Epidermal melanocyte (primary cell): Measurements from ENCODE around the gene FBRSL1.

Experiments used
- DNase-seq: peaks from one replicate; pipeline ENCODE4 v3.0.0; 2011; ENCODE audit warnings: low spot score; ENCODE audit not compliant: insufficient read length

Gene FBRSL1

DNA sequence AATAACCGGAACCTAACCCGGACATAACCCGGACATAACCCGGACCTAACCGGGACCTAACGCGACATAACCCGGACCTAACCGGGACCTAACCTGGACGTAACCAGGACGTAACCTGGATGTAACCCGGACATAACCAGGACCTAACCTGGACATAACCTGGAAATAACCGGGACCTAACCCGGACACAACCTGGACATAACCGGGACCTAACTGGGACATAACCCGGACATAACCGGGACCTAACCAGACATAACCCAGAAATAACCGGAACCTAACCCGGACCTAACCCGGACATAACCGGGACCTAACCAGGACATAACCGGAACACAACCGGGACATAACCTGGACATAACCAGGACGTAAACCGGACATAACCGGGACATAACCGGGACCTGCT, 6.7 kb upstream of the FBRSL1 start:
- DNase-seq: no peak

- DNase-seq: no peak
These were observed 6.3 kb upstream of the FBRSL1 start for GRCh38 chr12:132483612-132484011.

DNA sequence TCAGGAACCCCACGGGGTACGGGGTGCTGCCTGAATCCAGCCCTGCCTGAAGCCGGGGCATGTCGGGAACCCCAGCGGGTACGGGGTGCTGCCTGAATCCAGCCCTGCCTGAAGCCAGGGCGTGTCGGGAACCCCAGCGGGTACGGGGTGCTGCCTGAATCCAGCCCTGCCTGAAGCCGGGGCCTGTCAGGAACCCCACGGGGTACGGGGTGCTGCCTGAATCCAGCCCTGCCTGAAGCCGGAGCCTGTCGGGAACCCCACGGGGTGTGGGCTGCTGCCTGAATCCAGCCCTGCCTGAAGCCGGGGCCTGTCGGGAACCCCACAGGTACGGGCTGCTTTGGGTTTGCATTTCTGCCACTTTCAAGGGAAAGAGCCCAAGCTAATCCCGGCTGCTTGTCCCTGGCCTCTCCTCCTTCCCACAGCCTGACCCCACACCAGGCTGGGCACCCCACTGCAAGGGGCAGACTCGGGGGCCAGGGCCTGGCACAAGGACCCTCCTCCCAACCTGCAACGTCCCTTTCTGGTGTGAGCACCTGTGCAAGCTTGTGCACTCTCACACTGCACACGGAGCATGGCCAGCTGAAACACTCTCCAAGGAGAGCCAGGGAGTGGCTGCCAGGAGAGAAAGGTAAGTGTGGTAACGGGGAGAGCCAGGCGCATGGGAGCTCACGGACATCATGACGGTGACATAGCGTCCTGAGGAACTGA, 5.6 kb upstream of the FBRSL1 start:
- no peak for DNase-seq

GRCh38 chr12:132484891-132485441, 5.0 kb upstream of the FBRSL1 start:
- no peak for DNase-seq

DNA sequence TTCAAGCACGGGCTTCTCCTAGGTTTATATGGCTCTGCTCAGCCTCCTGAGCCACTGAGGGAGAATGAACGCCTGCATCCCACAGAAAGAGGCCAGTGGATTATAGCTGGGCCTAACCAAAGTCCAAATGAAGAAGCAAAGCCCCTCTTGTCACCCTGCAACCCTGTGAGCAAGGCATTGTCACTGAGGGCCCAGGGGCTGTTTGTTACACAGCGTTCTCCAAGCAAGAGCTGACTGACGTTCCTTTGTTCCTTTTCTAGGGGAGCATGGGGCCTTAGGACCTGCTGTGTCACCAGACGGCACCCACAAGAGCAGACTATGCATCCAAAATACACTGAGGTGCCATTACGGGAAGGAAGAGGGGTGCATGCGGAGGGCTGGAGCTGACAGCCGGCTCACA, 4.3 kb upstream of the FBRSL1 start:
- DNase-seq: no peak

DNA sequence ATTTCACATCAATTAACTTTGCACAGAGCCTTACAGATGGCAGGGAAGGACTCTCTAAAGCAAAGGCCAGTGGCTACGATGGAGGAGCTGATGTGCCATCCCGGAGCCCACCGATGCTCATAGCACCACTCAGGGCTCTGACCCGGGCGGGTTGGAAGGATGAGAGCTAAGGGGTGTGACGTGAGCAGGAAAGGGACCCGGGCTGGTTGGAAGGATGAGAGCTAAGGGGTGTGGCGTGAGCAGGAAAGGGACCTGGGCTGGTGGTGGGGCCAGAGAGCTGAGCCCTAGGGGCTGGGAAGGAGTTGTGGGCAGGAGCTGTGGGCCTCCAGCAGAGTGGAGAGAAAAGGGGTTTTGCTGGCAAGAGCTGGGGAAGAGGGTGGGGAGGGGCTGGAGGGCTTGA, 3.8 kb upstream of the FBRSL1 start:
- no peak for DNase-seq

GRCh38 chr12:132486576-132486975, 3.4 kb upstream of the FBRSL1 start:
- no peak for DNase-seq

GRCh38 chr12:132487311-132487741, 2.6 kb upstream of the FBRSL1 start:
- no peak for DNase-seq

- no peak for DNase-seq
These were observed 1.5 kb upstream of the FBRSL1 start for GRCh38 chr12:132488127-132489077.

GRCh38 chr12:132489078-132489601, 811 bp upstream of the FBRSL1 start:
- DNase-seq: no peak

DNA sequence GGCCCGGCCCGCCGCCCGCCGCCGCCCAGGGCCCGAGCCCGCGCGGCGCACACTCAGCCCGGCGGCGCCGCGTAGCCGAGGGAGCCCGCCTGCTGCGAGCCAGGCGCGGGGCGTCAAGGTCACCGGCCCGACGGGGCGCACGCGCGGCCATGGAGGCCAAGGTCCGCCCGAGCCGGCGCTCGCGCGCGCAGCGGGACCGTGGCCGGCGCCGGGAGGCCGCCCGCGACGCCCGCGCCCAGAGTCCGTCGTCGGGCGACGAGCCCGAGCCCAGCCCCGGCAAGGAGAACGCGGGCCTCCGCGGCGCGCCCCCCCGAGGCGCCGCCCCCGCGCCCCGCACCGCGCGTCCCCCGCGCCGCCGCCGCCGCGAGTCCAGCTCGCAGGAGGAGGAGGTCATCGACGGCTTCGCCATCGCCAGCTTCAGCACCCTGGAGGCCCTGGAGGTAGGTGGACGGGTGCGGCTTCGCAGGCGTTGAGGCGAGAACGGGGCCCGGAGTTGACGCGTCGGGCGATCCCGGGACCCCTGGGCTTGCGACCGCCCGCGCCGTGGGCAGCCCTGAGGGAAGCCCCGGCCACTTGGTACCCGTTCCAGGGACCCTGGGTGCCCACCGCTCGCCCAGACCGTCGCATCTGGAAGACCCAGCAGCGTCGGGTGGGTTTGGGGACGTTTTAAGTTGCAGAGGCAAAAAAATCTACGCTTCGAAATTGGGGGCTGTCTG, 629 bp downstream of the FBRSL1 start:
- DNase-seq: no peak

DNA sequence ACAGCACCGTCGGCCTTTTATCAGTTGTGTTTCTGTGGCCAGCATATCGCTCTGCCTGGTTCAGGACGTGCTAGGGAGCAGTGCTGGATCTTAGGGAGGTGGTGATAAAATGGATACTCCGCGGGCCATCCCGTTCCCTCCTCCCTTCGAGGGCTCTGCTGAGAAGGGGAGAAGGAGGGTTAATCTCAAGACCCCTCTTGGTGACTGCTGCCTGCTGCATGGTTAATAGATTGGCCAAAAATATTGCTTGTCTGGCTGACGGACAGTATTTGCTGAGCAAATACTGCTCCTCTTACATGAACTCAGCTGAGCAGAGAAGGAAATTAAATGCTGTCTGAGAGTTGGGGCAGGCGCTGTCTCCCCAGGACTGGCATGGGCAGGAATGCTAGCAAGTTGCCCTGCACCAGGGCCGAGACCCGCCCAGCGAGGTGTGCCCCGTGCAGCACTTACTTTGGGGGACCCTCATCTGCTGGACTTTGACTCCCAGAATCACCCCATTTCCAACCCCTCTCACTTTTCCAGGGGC, 1.2 kb downstream of the FBRSL1 start:
- DNase-seq: no peak

DNA sequence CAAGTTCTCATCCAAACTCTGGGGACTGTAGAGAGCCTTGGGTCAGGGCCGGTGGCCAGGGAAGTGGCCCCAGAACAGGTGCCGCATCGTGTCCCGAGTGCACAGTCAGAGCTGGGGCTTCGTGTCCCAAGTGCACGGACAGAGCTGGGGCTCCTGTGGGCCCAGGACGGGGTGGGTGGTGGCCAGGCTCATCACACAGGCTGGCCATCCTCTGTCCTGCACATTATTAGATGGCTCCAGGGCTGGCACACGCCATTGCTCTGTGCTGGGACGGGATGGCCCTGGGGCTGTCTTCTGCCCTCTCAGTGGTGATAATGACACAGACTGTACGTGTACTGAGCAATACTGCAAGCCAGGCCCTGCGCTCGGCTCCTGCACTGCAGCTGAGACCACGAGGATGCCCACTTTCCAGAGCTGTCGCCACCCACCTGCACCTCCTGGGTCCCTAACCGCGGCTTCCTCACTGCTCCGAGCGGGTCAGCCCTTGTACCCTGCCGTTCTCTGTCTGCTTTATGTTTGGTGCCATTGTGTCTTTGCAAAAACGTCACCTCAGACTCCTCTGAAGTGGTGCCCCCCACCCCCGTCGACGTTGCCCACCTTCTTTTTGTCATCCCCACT, 1.9 kb downstream of the FBRSL1 start:
- DNase-seq: no peak

- no peak for DNase-seq
These were observed 2.6 kb downstream of the FBRSL1 start for GRCh38 chr12:132492522-132492921.

DNA sequence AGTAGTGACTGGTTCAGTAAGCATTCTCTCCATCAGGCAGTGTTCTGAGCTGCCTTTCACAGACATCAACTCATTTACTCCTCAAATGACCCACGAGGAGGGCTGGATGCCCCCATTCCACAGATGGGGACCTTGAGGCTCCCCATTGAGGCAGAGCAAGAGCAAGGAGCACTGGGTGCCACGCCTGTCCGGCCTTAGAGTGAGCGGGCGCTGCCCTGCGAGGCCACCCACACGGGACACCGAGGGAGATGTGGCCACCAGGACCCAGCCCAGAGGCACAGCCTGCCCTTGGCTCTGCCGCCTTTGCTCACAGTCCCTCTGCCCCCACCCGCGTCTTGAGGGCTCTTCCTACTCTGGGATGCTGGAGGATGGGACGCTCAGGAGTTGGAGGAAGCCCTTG, 3.0 kb downstream of the FBRSL1 start:
- no peak for DNase-seq

DNA sequence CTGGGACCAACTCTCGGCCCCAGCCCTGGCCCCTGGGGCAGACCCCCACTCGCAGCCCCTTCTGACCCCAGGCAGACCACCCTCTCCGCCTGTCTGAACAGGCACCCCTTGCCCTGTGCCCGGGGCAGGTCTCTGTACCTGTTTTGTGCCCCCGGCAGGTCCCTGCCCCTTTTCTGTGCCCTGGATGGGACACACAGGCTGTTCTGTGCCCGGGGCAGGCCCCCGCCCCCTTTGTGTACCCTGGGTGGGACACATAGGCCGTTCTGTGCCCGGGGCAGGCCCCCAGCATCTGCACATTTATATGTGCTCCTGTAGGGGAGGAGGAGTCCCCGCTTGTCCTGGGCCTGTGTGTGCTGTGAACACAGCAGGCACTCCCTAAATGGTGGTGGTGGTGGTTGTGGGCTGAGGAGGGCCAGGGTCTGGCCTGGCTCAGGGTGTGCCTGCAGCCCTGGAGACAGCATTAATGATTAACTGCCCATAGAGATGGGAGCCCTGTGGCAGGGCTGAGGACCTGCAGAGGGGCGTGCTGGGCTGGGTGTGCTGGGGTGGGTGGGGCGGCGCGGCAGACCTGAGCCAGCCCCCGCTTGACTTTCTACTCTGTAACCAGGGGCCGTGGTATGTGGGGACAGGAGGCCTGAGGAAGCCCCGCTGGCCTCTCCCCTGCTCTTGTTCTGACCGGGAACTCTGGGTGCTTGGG, 3.7 kb downstream of the FBRSL1 start:
- DNase-seq: no peak

DNA sequence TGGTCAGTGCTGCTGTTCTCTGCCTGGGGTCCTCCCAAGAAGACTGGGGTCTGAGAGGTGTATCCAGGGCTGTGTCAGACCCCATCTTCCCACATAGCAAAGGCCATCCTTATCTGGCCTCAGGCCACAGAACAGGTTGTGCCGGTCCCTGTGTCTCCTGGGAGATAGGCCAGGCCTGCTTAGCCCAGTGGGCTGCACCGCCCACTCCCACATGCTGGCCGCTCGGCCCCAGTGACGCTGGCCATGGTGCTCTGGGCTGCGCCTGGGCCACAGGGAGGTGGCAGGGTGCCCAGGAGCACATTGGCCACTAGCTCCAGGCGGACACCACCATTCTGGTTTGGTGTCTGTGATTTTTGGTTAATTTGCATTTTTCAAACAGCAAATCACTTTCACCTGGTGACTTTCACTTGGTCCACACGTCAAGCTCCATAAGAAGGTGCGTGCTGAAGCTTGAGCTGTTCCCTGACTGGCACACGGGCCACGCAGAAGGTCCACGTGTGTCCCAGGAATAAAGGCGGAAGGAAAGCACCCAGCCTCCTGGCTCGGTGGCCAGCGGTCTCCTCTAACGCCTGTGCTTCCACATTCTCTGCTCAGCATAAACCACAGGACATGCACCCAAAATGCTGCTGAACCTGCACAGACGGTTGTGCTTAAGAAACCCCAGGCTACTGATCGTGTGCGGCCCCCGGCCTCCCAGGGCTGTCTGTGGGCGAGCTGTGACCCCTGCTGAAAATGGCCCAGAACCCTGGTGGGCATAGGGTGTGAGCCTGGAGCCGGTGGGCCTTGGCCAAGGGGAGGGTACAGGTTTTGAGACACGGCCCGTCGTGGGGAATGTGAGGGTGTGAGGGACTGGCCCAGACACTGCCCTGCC, 4.6 kb downstream of the FBRSL1 start:
- DNase-seq: no peak

DNA sequence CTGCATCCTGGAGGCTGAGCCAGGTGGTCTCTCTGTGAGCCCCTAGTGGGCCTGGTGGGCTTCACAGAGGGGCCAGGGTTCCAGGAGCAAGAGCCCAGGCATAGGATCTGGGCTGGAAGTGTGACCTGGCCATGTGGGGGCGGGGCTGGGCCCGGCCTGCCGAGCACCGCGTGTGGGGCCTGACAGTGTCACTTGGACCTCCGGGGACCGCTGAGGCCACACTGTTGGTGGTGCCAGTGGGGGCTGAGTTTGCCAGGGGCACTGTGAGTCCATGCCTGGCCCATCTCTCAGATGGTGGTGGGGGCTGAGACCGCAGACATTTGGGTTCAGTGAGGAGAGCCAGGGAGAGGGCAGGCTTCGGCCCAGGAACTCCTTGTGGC, 5.2 kb downstream of the FBRSL1 start:
- DNase-seq: no peak
